Measurements from ENCODE around the gene ADORA2B. TPM values are rescaled to one million over a fixed set of nuclear protein-coding genes. Genes with fewer than 3 reads are reported as not detected.
"Not testable (repeated sequence)": the region's sequence is repeated elsewhere in the genome, so short reads cannot be mapped to it uniquely, and the experiment has no call there.

ADORA2B gene
- 10 to 100 TPM in 1 of 2 donors, 1 to 10 TPM in 1; 1.3 to 14.6 TPM for total RNA-seq

- H3K27ac ChIP-seq = peak within 1 kb of the TSS; percentile 8 to 36
- no peaks in the 10 kb centered on the region for H3K27me3 ChIP-seq (replicated peaks; ENCODE audit: insufficient read depth)
- peak; percentile 28 for DNase-seq (ENCODE audit: low spot score)
- no peaks in the 10 kb centered on the region for H3K36me3 ChIP-seq
- H3K4me1 ChIP-seq (replicated peaks) = peaks cover 5% of the 10 kb centered on the region
- no peaks in the 10 kb centered on the region for H3K9me3 ChIP-seq
- peak within 1 kb of the TSS; percentile 47 to 51 for H3K4me3 ChIP-seq
- intact Hi-C loops (cut with DNase I) = no loop called here
- WGBS = 0% methylated on average over 34 of the region's 88 CpGs
- TF ChIP-seq POLR2AphosphoS5 (IDR thresholded peaks at IDR 0.05) = no peak
- peak; percentile 66 for TF ChIP-seq POLR2A (IDR thresholded peaks at IDR 0.05)
- peak in 3 of 4 experiments; percentile 19 to 74 (median 51) for TF ChIP-seq CTCF (IDR thresholded peaks at IDR 0.05)
Observed at GRCh38 chr17:15944759-15945526, at the start of gene ADORA2B. TSS of gene ADORA2B (plus strand) at chr17:15945130. CDS start at chr17:15945249, 119 bp downstream.

GRCh38 chr17:15896277-15896676 lies 48.7 kb upstream of the ADORA2B start:
- 87% methylated on average over 1 of the region's 1 CpG for WGBS
- Histone ChIP-seq H3K27ac (no peak overlapping the region), H3K4me1 (replicated peaks) (peaks cover 4% of the 10 kb centered on the region), H3K4me3 (no peak overlapping the region), H3K27me3 (replicated peaks; ENCODE audit: insufficient read depth) (no peaks in the 10 kb centered on the region), H3K36me3 (no peaks in the 10 kb centered on the region), H3K9me3 (no peaks in the 10 kb centered on the region)
- no peak for DNase-seq (ENCODE audit: low spot score)
- intact Hi-C loops (cut with DNase I) = no loop called here
- no peak for TF ChIP-seq POLR2AphosphoS5 (IDR thresholded peaks at IDR 0.05)

GRCh38 chr17:15896834-15897233 lies 48.1 kb upstream of the ADORA2B start:
- no peaks in the 10 kb centered on the region for H3K36me3 ChIP-seq
- no peak for DNase-seq (ENCODE audit: low spot score)
- no peak for TF ChIP-seq POLR2A (IDR thresholded peaks at IDR 0.05)
- no peak for TF ChIP-seq CTCF (IDR thresholded peaks at IDR 0.05)
- TF ChIP-seq POLR2AphosphoS5 (IDR thresholded peaks at IDR 0.05) = no peak
- peaks cover 4% of the 10 kb centered on the region for H3K4me1 ChIP-seq (replicated peaks)
- no peak overlapping the region for H3K27ac ChIP-seq
- no peaks in the 10 kb centered on the region for H3K27me3 ChIP-seq (replicated peaks; ENCODE audit: insufficient read depth)
- no peak overlapping the region for H3K4me3 ChIP-seq
- intact Hi-C loops (cut with DNase I) = no loop called here
- no peaks in the 10 kb centered on the region for H3K9me3 ChIP-seq
- WGBS = 88% methylated on average over 3 of the region's 3 CpGs

- WGBS = 96% methylated on average over 4 of the region's 4 CpGs
- H3K27ac ChIP-seq; H3K9me3 ChIP-seq; H3K4me1 ChIP-seq (replicated peaks); intact Hi-C loops (cut with DNase I); H3K36me3 ChIP-seq; DNase-seq (ENCODE audit: low spot score); H3K27me3 ChIP-seq (replicated peaks; ENCODE audit: insufficient read depth); H3K4me3 ChIP-seq: not testable (repeated sequence)
Observed at GRCh38 chr17:15899596-15899995, 45.3 kb upstream of the ADORA2B start.

GRCh38 chr17:15900871-15901270 lies 44.1 kb upstream of the ADORA2B start:
- 68% methylated on average over 7 of the region's 7 CpGs for WGBS
- H3K9me3 ChIP-seq = no peaks in the 10 kb centered on the region

GRCh38 chr17:15905236-15905635 lies 39.7 kb upstream of the ADORA2B start:
- 93% methylated on average over 8 of the region's 8 CpGs for WGBS
- H3K27ac ChIP-seq; H3K27me3 ChIP-seq (replicated peaks; ENCODE audit: insufficient read depth); H3K36me3 ChIP-seq; DNase-seq (ENCODE audit: low spot score); H3K9me3 ChIP-seq; H3K4me3 ChIP-seq; H3K4me1 ChIP-seq (replicated peaks); intact Hi-C loops (cut with DNase I): not testable (repeated sequence)

More at GRCh38 chr17:15900871-15901270, 44.1 kb upstream of the ADORA2B start:
- H3K27me3 ChIP-seq (replicated peaks; ENCODE audit: insufficient read depth) = no peaks in the 10 kb centered on the region
- H3K27ac ChIP-seq = no peak overlapping the region
- intact Hi-C loops (cut with DNase I) = no loop called here
- no peak overlapping the region for H3K4me3 ChIP-seq
- TF ChIP-seq POLR2A (IDR thresholded peaks at IDR 0.05) (no peak), CTCF (IDR thresholded peaks at IDR 0.05) (no peak), POLR2AphosphoS5 (IDR thresholded peaks at IDR 0.05) (no peak)
- H3K36me3 ChIP-seq = no peaks in the 10 kb centered on the region
- DNase-seq (ENCODE audit: low spot score) = no peak
- no peaks in the 10 kb centered on the region for H3K4me1 ChIP-seq (replicated peaks)

Measured in prostate gland (tissue), 2 donors.